NK-92 (cell line): ENCODE measurements around the gene EPB41.
"Not testable (repeated sequence)": the region's sequence is repeated elsewhere in the genome, so short reads cannot be mapped to it uniquely, and the experiment has no call there.

Experiments
- DNase-seq: peaks from one replicate; lab custom pipeline; 2025; ENCODE audit not compliant: unreplicated experiment; lab: John Stamatoyannopoulos, UW

Gene EPB41

GRCh38 chr1:28926629-28927265 is 12.4 kb downstream of the EPB41 start:
- no peak for DNase-seq

GRCh38 chr1:28927266-28927647 is 12.9 kb downstream of the EPB41 start:
- DNase-seq: no peak

GRCh38 chr1:28927648-28928313 is 13.4 kb downstream of the EPB41 start:
- DNase-seq: no peak

- no peak for DNase-seq
These were observed 14.1 kb downstream of the EPB41 start for GRCh38 chr1:28928314-28928941.

- DNase-seq: no peak
These were observed 18.9 kb downstream of the EPB41 start for GRCh38 chr1:28933277-28933676.

GRCh38 chr1:28933918-28934317 is 19.5 kb downstream of the EPB41 start:
- no peak for DNase-seq

- no peak for DNase-seq
These were observed 20.3 kb downstream of the EPB41 start for GRCh38 chr1:28934676-28935075.

- no peak for DNase-seq
These were observed 20.9 kb downstream of the EPB41 start for GRCh38 chr1:28935293-28935692.

- DNase-seq: no peak
These were observed 21.7 kb downstream of the EPB41 start for GRCh38 chr1:28936094-28936493.

GRCh38 chr1:28936528-28936927 is 22.2 kb downstream of the EPB41 start:
- no peak for DNase-seq

GRCh38 chr1:28943581-28943980 is 29.2 kb downstream of the EPB41 start:
- DNase-seq: not testable (repeated sequence)

GRCh38 chr1:28950006-28950405 is 35.6 kb downstream of the EPB41 start:
- no peak for DNase-seq

GRCh38 chr1:28950449-28950848 is 36.1 kb downstream of the EPB41 start:
- DNase-seq: no peak

- DNase-seq: no peak
These were observed 39.9 kb downstream of the EPB41 start for GRCh38 chr1:28954126-28954726.

- DNase-seq: no peak
These were observed 41.7 kb downstream of the EPB41 start for GRCh38 chr1:28956038-28956464.

GRCh38 chr1:28962114-28962831 is 47.9 kb downstream of the EPB41 start:
- not testable (repeated sequence) for DNase-seq

- DNase-seq: no peak
These were observed 51.0 kb downstream of the EPB41 start for GRCh38 chr1:28965271-28965870.

GRCh38 chr1:28966617-28967016 is 52.2 kb downstream of the EPB41 start:
- DNase-seq: no peak

- DNase-seq: no peak
These were observed 57.8 kb downstream of the EPB41 start for GRCh38 chr1:28971980-28972771.
